Measurements from ENCODE around the gene LNX1.

LNX1 gene

DNA sequence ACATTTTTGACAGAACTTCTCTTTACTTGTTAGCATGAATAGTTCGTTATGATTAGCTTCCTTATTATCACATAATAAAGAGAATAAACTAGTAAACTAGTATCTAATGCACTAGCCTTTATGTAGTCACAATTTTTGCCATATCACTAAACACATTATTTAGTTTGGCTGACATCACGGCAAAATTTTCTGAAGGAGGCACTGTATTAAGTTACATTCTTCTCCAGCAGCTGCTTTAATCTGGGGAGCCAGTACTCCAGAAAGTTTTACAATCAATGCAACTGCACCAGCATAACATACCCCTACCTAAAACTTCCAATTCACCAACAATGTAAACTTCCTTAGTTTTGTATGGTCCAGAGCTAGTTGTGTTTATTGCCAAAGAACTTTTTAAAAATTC is 126.0 kb downstream of the LNX1 start:
- ATAC-seq (no peak), DNase-seq (ENCODE audit: low spot score in 2 of 2) (no peak)
- H3K4me3 Mint-ChIP-seq, result no peak overlapping the region
- peaks cover 23% of the 10 kb centered on the region for H3K36me3 Mint-ChIP-seq
- no peaks in the 10 kb centered on the region for H3K4me1 Mint-ChIP-seq
- no peak overlapping the region for H3K27ac Mint-ChIP-seq
- H3K9me3 Mint-ChIP-seq, result peaks cover 15% of the 10 kb centered on the region

DNA sequence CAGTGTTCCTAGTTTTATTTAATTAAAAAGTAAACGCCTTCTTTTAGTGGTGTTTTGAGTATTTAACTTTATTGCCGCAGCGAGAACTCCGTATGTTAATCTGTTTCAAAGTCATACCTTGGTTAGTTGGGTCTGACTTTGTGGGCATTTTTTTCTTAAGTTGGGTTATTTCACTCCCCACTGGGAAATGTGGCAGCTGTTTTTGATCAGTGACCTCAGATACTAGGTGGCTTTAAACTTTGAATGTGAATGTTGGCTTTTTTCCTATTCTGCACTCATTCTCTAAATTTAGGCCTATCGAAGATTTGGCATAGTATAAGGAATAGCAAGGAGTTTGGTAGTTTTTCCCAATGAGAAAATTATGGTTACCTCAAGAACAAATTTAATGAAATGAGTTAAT is 127.9 kb downstream of the LNX1 start:
- ATAC-seq (no peak), DNase-seq (ENCODE audit: low spot score in 2 of 2) (no peak)
- H3K4me3 Mint-ChIP-seq, result no peak overlapping the region
- peaks cover 9% of the 10 kb centered on the region for H3K9me3 Mint-ChIP-seq
- no peak overlapping the region for H3K27ac Mint-ChIP-seq
- peaks cover 42% of the 10 kb centered on the region for H3K36me3 Mint-ChIP-seq
- no peaks in the 10 kb centered on the region for H3K4me1 Mint-ChIP-seq

DNA sequence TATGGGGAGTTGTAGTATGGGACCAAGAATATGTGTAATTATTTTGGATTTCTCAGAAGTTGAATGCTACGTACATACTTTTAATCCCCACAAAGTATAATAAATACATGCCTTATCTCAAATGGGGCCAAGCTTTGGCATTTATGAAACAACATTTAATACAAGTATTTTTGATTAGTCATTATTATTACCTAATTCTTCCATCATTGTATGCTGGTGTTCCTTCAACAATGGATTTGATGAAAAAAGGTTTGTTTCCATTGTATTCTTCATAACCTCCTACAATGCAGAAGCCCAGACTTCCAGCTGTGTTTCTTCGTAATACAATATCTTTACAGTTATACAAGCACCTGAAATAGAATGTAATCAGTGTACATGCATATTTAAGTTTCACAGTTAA is 130.0 kb downstream of the LNX1 start:
- no peak for DNase-seq (ENCODE audit: low spot score in 2 of 2)
- no peak for ATAC-seq
- H3K4me1 Mint-ChIP-seq, result no peaks in the 10 kb centered on the region
- no peak overlapping the region for H3K27ac Mint-ChIP-seq
- peaks cover 63% of the 10 kb centered on the region for H3K36me3 Mint-ChIP-seq
- H3K4me3 Mint-ChIP-seq, result no peak overlapping the region
- H3K9me3 Mint-ChIP-seq, result peaks cover 1% of the 10 kb centered on the region

DNA sequence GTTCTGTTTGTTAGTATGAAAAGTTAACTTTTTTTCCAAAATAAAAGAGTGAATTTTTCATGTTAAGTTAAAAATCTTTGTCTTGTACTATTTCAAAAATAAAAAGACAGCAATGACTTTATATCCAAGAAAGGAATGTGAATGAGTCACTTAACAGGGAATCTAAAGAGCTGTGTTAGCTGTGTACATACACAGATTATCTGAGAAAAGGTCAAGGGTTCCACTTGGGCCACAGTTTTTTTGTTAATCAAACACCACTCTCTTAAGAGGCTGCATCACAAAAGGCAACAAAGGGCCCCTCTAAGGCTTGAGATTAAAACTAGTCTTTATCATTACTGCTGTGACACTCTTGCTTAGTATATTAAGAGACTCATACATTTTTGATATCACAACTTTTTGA is 131.7 kb downstream of the LNX1 start:
- DNase-seq (ENCODE audit: low spot score in 2 of 2), result no peak
- Mint-ChIP-seq H3K9me3 (no peaks in the 10 kb centered on the region), H3K4me3 (no peak overlapping the region), H3K4me1 (no peaks in the 10 kb centered on the region), H3K36me3 (peaks cover 80% of the 10 kb centered on the region), H3K27ac (no peak overlapping the region)
- ATAC-seq, result no peak

DNA sequence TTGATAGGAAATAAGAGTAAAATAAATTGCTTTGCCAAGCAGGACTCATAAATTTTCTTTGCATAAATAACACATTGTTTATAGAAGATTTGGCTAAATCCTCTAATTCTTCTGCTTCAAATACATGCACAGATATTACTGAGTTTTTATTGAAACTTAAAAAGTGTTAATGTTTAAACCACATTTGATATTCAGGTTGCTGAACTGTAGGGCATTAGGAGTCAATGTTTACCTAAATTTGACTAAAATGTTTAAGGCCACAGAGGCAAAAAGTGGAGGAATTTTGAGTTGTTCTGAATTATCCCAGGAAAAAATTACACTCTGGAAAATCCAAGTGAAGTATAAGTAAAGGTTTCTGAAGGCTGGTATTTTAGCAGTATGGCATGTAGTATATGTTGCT is 135.1 kb downstream of the LNX1 start:
- no peaks in the 10 kb centered on the region for H3K9me3 Mint-ChIP-seq
- peaks cover 100% of the 10 kb centered on the region for H3K36me3 Mint-ChIP-seq

DNA sequence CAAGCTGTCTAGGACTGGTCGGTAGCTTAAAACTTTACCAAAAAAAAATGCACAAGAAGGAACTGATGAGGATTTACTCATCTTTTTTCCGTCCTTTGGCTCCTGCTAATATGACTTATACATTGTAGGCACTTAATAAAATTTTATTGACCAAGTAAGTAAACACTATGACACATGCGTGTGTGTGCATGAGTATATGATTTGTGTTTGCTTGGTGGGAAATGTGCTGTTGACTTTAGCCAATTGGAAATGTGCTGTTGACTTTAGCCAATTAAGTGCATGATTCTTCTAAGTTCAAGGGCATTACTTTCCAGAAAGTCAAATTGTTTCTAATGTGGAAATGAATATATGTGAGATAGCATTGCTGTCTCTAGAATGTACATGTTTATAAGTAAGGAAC is 135.5 kb downstream of the LNX1 start:
- H3K9me3 Mint-ChIP-seq, result no peaks in the 10 kb centered on the region
- no peaks in the 10 kb centered on the region for H3K4me1 Mint-ChIP-seq
- peaks cover 100% of the 10 kb centered on the region for H3K36me3 Mint-ChIP-seq
- H3K27ac Mint-ChIP-seq, result no peak overlapping the region
- no peak overlapping the region for H3K4me3 Mint-ChIP-seq
- ATAC-seq (no peak), DNase-seq (ENCODE audit: low spot score in 2 of 2) (no peak)

More for the DNA sequence above, 135.1 kb downstream of the LNX1 start:
- Mint-ChIP-seq H3K4me1 (no peaks in the 10 kb centered on the region), H3K27ac (no peak overlapping the region), H3K4me3 (no peak overlapping the region)
- ATAC-seq (no peak), DNase-seq (ENCODE audit: low spot score in 2 of 2) (no peak)

DNA sequence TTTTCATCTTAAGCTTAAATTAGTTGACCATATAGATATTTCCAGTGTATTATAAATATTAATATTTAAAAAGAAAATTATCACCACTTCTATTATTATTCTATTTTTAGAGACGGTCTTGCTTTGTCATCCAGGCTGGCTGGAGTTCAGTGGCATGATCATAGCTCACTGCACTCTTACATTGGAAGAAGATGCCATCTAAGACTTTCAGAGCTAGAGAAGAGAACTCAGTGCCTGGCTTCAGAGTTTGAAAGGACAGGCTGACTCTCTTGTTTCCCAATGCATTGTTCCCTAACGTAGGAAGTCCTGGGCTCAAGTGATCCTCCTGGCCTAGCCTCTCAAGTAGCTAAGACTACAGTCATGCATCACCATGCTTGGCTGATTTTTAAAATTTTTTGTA is 137.9 kb downstream of the LNX1 start:
- Mint-ChIP-seq H3K9me3 (no peaks in the 10 kb centered on the region), H3K27ac (no peak overlapping the region), H3K4me1 (peaks cover 6% of the 10 kb centered on the region), H3K4me3 (no peak overlapping the region), H3K36me3 (peaks cover 90% of the 10 kb centered on the region)
- no peak for ATAC-seq
- DNase-seq (ENCODE audit: low spot score in 2 of 2), result no peak

DNA sequence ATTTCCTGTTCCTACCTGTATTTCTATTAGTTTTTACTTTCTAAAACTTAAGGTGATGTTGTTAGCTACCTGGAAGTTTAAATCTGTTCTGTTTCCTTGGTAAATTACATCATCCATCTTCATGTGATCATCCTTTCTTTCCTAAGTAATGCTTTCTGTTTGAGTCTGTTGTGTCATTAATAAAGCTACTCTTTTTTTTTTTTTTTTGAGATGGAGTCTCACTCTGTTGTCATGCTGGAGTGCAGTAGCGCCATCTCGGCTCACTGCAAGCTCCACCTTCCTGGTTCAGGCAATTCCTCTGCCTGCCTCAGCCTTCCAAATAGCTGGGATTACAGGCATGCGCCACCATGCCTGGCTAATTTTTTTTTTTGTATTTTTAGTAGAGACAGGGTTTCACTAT is 140.5 kb downstream of the LNX1 start:
- H3K27ac Mint-ChIP-seq, result peak overlapping the region; percentile 29
- H3K9me3 Mint-ChIP-seq, result no peaks in the 10 kb centered on the region
- no peak overlapping the region for H3K4me3 Mint-ChIP-seq
- ATAC-seq (no peak), DNase-seq (ENCODE audit: low spot score in 2 of 2) (no peak)
- H3K4me1 Mint-ChIP-seq, result peaks cover 6% of the 10 kb centered on the region
- H3K36me3 Mint-ChIP-seq, result peaks cover 89% of the 10 kb centered on the region

DNA sequence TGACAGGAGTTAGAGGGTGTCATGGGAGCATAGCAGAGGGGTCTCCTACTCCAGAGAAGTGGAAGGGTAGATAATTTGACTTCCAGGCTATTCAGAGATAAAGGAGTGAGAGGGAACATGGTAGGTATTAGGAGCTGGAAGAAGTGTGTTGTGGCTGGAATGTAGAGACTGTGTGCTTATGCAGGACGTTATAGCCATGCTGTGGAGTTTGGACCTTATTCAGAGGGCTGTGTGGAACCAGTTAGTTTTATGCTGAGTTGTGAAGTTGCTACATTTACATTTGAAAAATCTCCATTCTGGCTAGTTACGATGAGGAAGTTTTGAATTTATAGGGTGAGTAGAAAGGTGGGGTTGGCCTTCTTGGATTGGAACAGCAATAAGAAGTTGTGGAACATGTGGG is 146.3 kb downstream of the LNX1 start:
- H3K4me3 Mint-ChIP-seq, result no peak overlapping the region
- H3K36me3 Mint-ChIP-seq, result peaks cover 89% of the 10 kb centered on the region

DNA sequence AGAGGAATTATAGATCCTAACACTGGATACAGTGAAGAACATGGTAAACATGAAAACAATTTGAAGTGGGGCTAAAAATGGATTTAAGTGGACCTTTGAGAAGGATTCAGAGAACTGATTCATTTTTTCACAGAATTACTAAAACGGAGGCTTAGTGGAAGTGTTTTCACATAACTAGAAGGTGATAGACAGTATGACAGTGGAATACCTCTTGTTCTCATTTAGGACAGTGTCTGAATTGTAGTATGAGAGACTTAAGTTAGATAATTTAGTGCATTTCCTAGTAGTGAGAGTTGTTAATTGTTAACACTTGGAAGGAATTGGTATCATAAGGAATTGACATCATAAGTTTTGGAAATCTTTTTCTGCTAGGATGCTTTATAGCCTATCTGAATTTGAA is 149.7 kb downstream of the LNX1 start:
- no peak for ATAC-seq
- peaks cover 29% of the 10 kb centered on the region for H3K4me1 Mint-ChIP-seq
- H3K27ac Mint-ChIP-seq, result peak overlapping the region; percentile 13
- H3K4me3 Mint-ChIP-seq, result no peak overlapping the region
- H3K9me3 Mint-ChIP-seq, result no peaks in the 10 kb centered on the region
- DNase-seq (ENCODE audit: low spot score in 2 of 2), result no peak
- peaks cover 89% of the 10 kb centered on the region for H3K36me3 Mint-ChIP-seq

More for the DNA sequence above, 146.3 kb downstream of the LNX1 start:
- DNase-seq (ENCODE audit: low spot score in 2 of 2) (no peak), ATAC-seq (no peak)
- Mint-ChIP-seq H3K9me3 (no peaks in the 10 kb centered on the region), H3K4me1 (peaks cover 29% of the 10 kb centered on the region), H3K27ac (no peak overlapping the region)

DNA sequence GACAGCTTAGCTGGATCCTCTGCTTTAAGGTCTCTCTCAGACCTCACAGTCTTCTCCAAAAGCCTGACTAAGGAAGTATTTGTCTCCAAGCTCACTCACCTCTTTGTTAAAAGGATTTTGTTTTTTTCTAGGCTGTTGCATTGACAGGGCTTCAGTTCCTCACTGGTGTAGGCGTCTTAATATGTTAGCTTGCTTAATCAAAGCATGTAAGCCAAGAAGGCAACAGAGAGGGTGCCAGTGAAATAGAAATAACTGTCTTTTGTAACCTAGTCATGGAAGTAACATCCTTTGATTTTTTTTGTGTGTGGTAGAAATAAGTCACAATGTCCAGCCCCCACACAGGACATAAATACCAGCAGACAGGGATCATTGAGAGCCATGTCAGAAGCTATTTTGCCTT is 155.0 kb downstream of the LNX1 start:
- no peak overlapping the region for H3K4me3 Mint-ChIP-seq
- no peak for ATAC-seq
- H3K27ac Mint-ChIP-seq, result no peak overlapping the region
- H3K9me3 Mint-ChIP-seq, result no peaks in the 10 kb centered on the region
- H3K36me3 Mint-ChIP-seq, result peaks cover 87% of the 10 kb centered on the region
- no peak for DNase-seq (ENCODE audit: low spot score in 2 of 2)
- peaks cover 23% of the 10 kb centered on the region for H3K4me1 Mint-ChIP-seq

DNA sequence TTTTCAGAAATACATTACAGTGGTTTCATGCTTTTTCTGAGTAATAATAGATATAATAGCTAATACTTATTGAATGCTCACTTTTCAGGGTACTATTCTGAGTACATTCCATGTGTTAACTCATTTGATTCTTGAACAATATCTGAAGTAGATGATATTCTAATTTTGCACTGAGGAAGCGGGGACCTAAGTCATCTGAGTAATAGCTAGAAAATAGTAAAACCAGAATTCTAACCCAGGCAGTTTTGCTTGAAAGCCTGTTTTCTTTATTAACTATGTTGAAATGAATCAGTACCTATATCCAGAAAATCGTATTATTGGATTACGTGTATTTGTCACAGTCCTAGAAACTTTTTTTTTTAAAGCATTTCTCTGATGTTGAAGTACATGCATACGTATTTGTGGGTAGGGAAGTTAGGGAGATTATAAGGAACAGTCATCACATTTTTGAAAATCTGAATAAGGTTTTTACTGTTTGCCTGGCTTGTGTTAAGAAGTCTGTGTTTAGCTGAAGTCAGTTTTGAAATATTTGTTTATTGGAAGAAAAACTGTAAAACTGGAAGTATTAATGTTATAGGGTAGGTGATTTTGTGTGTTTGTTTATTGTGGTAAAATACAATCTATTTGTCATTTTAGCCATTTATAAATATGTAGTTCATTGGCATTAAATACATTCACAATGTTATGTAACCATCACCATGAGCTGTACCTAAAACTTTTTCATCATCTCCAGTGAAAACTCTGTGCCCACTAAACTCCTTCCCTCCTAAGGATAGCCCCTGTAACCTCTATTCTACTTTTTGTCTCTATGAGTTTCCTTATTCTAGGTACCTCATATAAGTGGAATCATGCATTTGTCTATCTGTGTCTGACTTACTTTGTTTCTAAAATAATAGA is 158.5 kb downstream of the LNX1 start:
- Mint-ChIP-seq H3K4me1 (peaks cover 21% of the 10 kb centered on the region), H3K27ac (no peak overlapping the region), H3K36me3 (peaks cover 97% of the 10 kb centered on the region), H3K4me3 (no peak overlapping the region), H3K9me3 (no peaks in the 10 kb centered on the region)
- ATAC-seq (peak; percentile 95), DNase-seq (ENCODE audit: low spot score in 2 of 2) (no peak)

DNA sequence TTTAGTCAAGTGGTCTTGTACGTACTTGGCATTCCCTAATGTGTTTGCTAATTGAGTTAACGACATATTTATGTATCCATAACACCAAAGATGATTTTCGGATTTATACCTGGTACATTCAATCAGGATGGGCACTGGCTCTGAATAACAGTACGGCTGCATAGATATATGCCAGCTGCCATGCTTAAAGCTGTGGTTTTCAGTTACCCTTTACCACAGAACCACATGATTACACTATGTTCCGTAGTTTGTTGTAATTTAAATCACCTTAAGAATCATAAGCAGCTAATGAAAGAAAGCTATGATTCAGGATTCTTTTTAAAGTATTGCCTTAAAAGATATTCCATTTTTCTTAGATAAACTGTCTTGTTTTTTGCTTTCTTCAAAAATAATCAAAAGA is 160.2 kb downstream of the LNX1 start:
- Mint-ChIP-seq H3K9me3 (no peaks in the 10 kb centered on the region), H3K36me3 (peaks cover 97% of the 10 kb centered on the region), H3K27ac (no peak overlapping the region), H3K4me1 (peaks cover 21% of the 10 kb centered on the region), H3K4me3 (no peak overlapping the region)
- ATAC-seq, result peak; percentile 87
- DNase-seq (ENCODE audit: low spot score in 2 of 2), result no peak

DNA sequence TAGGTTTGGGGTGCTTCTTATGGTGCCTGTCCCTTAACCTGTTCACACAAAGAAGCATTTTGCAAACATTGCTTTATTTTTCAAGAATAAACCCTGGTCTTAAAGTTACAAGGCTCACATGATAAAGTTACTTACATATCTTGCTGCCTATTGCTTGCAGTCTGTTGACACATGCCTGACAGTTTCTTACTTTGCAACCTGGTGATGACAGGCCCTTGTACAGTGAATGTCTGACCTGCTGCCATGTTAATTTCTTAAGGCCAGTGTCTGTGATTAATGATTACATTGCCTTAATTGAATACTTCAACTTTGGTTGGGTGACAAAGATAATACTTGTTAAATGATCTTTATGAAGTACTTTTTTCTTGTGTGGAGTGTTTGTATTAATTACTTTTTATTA is 163.9 kb downstream of the LNX1 start:
- no peak overlapping the region for H3K4me3 Mint-ChIP-seq
- ATAC-seq (no peak), DNase-seq (ENCODE audit: low spot score in 2 of 2) (no peak)
- H3K36me3 Mint-ChIP-seq, result peaks cover 74% of the 10 kb centered on the region
- no peak overlapping the region for H3K27ac Mint-ChIP-seq
- H3K9me3 Mint-ChIP-seq, result no peaks in the 10 kb centered on the region
- peaks cover 14% of the 10 kb centered on the region for H3K4me1 Mint-ChIP-seq

DNA sequence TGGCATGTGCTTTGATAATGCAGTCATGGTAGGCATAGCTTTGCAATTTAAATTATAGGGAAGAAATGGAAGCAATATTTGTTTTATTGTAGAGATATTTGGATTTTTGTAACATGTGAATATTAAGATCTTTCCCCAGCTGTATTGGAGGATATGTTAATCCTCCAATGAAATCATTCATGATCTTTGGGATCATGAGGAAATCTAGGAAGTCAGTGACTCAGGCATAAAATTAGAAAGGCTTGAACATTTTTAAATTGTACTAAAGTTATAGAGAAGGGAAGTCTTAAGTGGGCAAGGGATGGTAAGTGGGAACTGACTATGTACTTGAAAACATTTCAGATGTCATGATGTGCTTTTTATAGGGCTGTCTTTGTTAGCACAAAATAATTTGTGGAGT is 167.0 kb downstream of the LNX1 start:
- no peaks in the 10 kb centered on the region for H3K9me3 Mint-ChIP-seq
- no peak overlapping the region for H3K27ac Mint-ChIP-seq
- DNase-seq (ENCODE audit: low spot score in 2 of 2) (no peak), ATAC-seq (no peak)
- H3K36me3 Mint-ChIP-seq, result peaks cover 58% of the 10 kb centered on the region
- H3K4me3 Mint-ChIP-seq, result no peak overlapping the region
- H3K4me1 Mint-ChIP-seq, result no peaks in the 10 kb centered on the region

DNA sequence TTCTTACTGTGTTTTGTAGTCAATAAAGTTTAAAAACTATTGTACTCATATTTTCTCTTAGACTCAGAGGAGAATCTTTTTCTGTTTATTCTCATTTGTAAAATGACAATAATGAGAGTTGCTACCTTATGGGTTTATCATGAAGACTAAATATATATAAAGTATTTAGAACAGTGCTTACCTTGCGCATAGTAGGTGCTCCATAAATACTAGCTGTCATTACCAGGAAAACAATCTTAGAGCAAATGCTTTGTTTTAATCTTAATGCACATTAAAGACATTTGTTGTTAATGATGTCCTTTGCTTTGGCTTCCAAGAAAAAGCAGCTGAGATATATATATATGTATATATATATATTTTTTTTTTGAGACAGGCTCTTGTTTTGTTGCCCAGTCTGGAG is 168.9 kb downstream of the LNX1 start:
- DNase-seq (ENCODE audit: low spot score in 2 of 2) (no peak), ATAC-seq (no peak)
- Mint-ChIP-seq H3K36me3 (peaks cover 53% of the 10 kb centered on the region), H3K4me3 (no peak overlapping the region), H3K9me3 (no peaks in the 10 kb centered on the region), H3K27ac (no peak overlapping the region), H3K4me1 (peaks cover 6% of the 10 kb centered on the region)
